ENCODE data around the gene CXCR4.
"Not testable (repeated sequence)": the region's sequence is repeated elsewhere in the genome, so short reads cannot be mapped to it uniquely, and the experiment has no call there.

The CXCR4 gene

GRCh38 chr2:136112317-136113208 lies 5.4 kb downstream of the CXCR4 start:
- DNase-seq, result no peak

GRCh38 chr2:136111711-136112110 lies 6.2 kb downstream of the CXCR4 start:
- no peak for DNase-seq

- no peak for DNase-seq
Observed at GRCh38 chr2:136110526-136110925, 7.4 kb downstream of the CXCR4 start.

GRCh38 chr2:136108463-136108862 lies 9.5 kb downstream of the CXCR4 start:
- no peak for DNase-seq

- DNase-seq, result no peak
Observed at GRCh38 chr2:136107051-136108033, 10.6 kb downstream of the CXCR4 start.

GRCh38 chr2:136106505-136106904 lies 11.4 kb downstream of the CXCR4 start:
- no peak for DNase-seq

- DNase-seq, result no peak
Observed at GRCh38 chr2:136104977-136105376, 13.0 kb downstream of the CXCR4 start.

- no peak for DNase-seq
Observed at GRCh38 chr2:136101042-136101441, 16.9 kb downstream of the CXCR4 start.

- no peak for DNase-seq
Observed at GRCh38 chr2:136098441-136098840, 19.5 kb downstream of the CXCR4 start.

- DNase-seq, result no peak
Observed at GRCh38 chr2:136093583-136093982, 24.4 kb downstream of the CXCR4 start.

GRCh38 chr2:136091899-136092298 lies 26.1 kb downstream of the CXCR4 start:
- no peak for DNase-seq

GRCh38 chr2:136087901-136088460 lies 30.0 kb downstream of the CXCR4 start:
- not testable (repeated sequence) for DNase-seq

- no peak for DNase-seq
Observed at GRCh38 chr2:136086253-136087016, 31.5 kb downstream of the CXCR4 start.

- DNase-seq, result no peak
Observed at GRCh38 chr2:136085453-136086209, 32.3 kb downstream of the CXCR4 start.

- DNase-seq, result no peak
Observed at GRCh38 chr2:136081582-136082210, 36.3 kb downstream of the CXCR4 start.

- DNase-seq, result no peak
Observed at GRCh38 chr2:136080114-136080513, 37.8 kb downstream of the CXCR4 start.

GRCh38 chr2:136077107-136077506 lies 40.8 kb downstream of the CXCR4 start:
- no peak for DNase-seq

GRCh38 chr2:136075476-136075875 lies 42.5 kb downstream of the CXCR4 start:
- no peak for DNase-seq

GRCh38 chr2:136072621-136073020 lies 45.3 kb downstream of the CXCR4 start:
- DNase-seq, result no peak

- not testable (repeated sequence) for DNase-seq
Observed at GRCh38 chr2:136071887-136072286, 46.1 kb downstream of the CXCR4 start.

GRCh38 chr2:136070913-136071312 lies 47.0 kb downstream of the CXCR4 start:
- DNase-seq, result no peak

Data from HCEC 1CT (cell line).